Ramos (cell line): ENCODE data around the gene KSR1.

Experiments used
- in situ Hi-C: fragments of 300-500 bp; cut with MboI; formaldehyde crosslinking; loops from one replicate; pipeline ENCODE4 v1.14.3; 2022; ENCODE audit warnings: low sequenced_read_pairs; ENCODE audit not compliant: unreplicated experiment

Gene KSR1

GRCh38 chr17:27610304-27610677 is 154.0 kb downstream of the KSR1 start:
- in situ Hi-C loops = loop anchor here (25.0 kb wide), 1 partner anchor 277 kb away; the partner anchor contains the start of gene LYRM9

- in situ Hi-C loops = loop anchor here (25.0 kb wide), 1 partner anchor 275 kb away; the partner anchor contains the start of gene LYRM9
Observed at GRCh38 chr17:27612160-27612770, 156.0 kb downstream of the KSR1 start.

GRCh38 chr17:27613433-27613832 is 157.2 kb downstream of the KSR1 start:
- in situ Hi-C loops = loop anchor here (25.0 kb wide), 1 partner anchor 274 kb away; the partner anchor contains the start of gene LYRM9

GRCh38 chr17:27615121-27615520 is 158.9 kb downstream of the KSR1 start:
- in situ Hi-C loops = loop anchor here (25.0 kb wide), 1 partner anchor 272 kb away; the partner anchor contains the start of gene LYRM9

GRCh38 chr17:27616414-27616813 is 160.2 kb downstream of the KSR1 start:
- in situ Hi-C loops = loop anchor here (25.0 kb wide), 1 partner anchor 271 kb away; the partner anchor contains the start of gene LYRM9

GRCh38 chr17:27618417-27618816 is 162.2 kb downstream of the KSR1 start:
- in situ Hi-C loops = loop anchor here (25.0 kb wide), 1 partner anchor 269 kb away; the partner anchor contains the start of gene LYRM9

GRCh38 chr17:27620721-27621120 is 164.5 kb downstream of the KSR1 start:
- in situ Hi-C loops = loop anchor here (25.0 kb wide), 1 partner anchor 267 kb away; the partner anchor contains the start of gene LYRM9

- in situ Hi-C loops = loop anchor here (25.0 kb wide), 1 partner anchor 266 kb away; the partner anchor contains the start of gene LYRM9
Observed at GRCh38 chr17:27621536-27621935, 165.3 kb downstream of the KSR1 start.

- in situ Hi-C loops = loop anchor here (25.0 kb wide), 1 partner anchor 265 kb away; the partner anchor contains the start of gene LYRM9
Observed at GRCh38 chr17:27621942-27622559, 165.8 kb downstream of the KSR1 start.

GRCh38 chr17:27622986-27623385 is 166.7 kb downstream of the KSR1 start:
- in situ Hi-C loops = loop anchor here (25.0 kb wide), 1 partner anchor 264 kb away; the partner anchor contains the start of gene LYRM9

GRCh38 chr17:27623614-27624013 is 167.4 kb downstream of the KSR1 start:
- in situ Hi-C loops = loop anchor here (25.0 kb wide), 1 partner anchor 264 kb away; the partner anchor contains the start of gene LYRM9

- in situ Hi-C loops = loop anchor here (25.0 kb wide), 1 partner anchor 263 kb away; the partner anchor contains the start of gene LYRM9
Observed at GRCh38 chr17:27624539-27624938, 168.3 kb downstream of the KSR1 start.

- in situ Hi-C loops = loop anchor here (25.0 kb wide), 1 partner anchor 111 kb away; no protein-coding TSS in a partner anchor
Observed at GRCh38 chr17:27625856-27626255, 169.6 kb downstream of the KSR1 start.

GRCh38 chr17:27627514-27627913 is 171.3 kb downstream of the KSR1 start:
- in situ Hi-C loops = loop anchor here (25.0 kb wide), 1 partner anchor 110 kb away; no protein-coding TSS in a partner anchor

- in situ Hi-C loops = loop anchor here (25.0 kb wide), 1 partner anchor 109 kb away; no protein-coding TSS in a partner anchor
Observed at GRCh38 chr17:27628376-27628775, 172.1 kb downstream of the KSR1 start.

- in situ Hi-C loops = loop anchor here (25.0 kb wide), 1 partner anchor 108 kb away; no protein-coding TSS in a partner anchor
Observed at GRCh38 chr17:27629260-27629659, 173.0 kb downstream of the KSR1 start.

- in situ Hi-C loops = loop anchor here (10.0 to 25.0 kb wide), 2 partner anchors 56 to 106 kb away; no protein-coding TSS in a partner anchor
Observed at GRCh38 chr17:27630607-27631410, 174.6 kb downstream of the KSR1 start, which contains the start of gene LGALS9. Gene LGALS9 (plus strand): TSS chr17:27631188. CDS start chr17:27631266, 78 bp downstream.

GRCh38 chr17:27631411-27631760 is 175.1 kb downstream of the KSR1 start:
- in situ Hi-C loops = loop anchor here (10.0 to 25.0 kb wide), 2 partner anchors 57 to 106 kb away; no protein-coding TSS in a partner anchor

GRCh38 chr17:27631897-27632725 is 175.9 kb downstream of the KSR1 start:
- in situ Hi-C loops = loop anchor here (10.0 to 25.0 kb wide), 2 partner anchors 57 to 105 kb away; no protein-coding TSS in a partner anchor
